GM15510 (cell line): ENCODE data around the gene JMY.

Source experiments
- POLR2A ChIP-seq: IDR thresholded peaks from 3 replicates; pipeline ENCODE4 v1.6.1; 2011; ENCODE audit warnings: borderline replicate concordance; ENCODE audit not compliant: insufficient read length; ENCODE audit errors: extremely low read depth

JMY gene

GRCh38 chr5:79227484-79228025 lies 8.4 kb upstream of the JMY start:
- TF ChIP-seq POLR2A, result no peak

- TF ChIP-seq POLR2A, result no peak
Measured at GRCh38 chr5:79229357-79230174, 6.4 kb upstream of the JMY start.

- no peak for TF ChIP-seq POLR2A
Measured at GRCh38 chr5:79235261-79235633, 684 bp upstream of the JMY start.

GRCh38 chr5:79236362-79236969 lies 535 bp downstream of the JMY start:
- TF ChIP-seq POLR2A, result no peak

GRCh38 chr5:79236970-79237739 lies 1.2 kb downstream of the JMY start:
- TF ChIP-seq POLR2A, result no peak

- no peak for TF ChIP-seq POLR2A
Measured at GRCh38 chr5:79237740-79238560, 2.0 kb downstream of the JMY start.

- TF ChIP-seq POLR2A, result no peak
Measured at GRCh38 chr5:79240561-79240960, 4.6 kb downstream of the JMY start.

GRCh38 chr5:79241535-79241979 lies 5.6 kb downstream of the JMY start:
- no peak for TF ChIP-seq POLR2A

- TF ChIP-seq POLR2A, result no peak
Measured at GRCh38 chr5:79242242-79243039, 6.5 kb downstream of the JMY start.

- TF ChIP-seq POLR2A, result no peak
Measured at GRCh38 chr5:79243224-79243623, 7.3 kb downstream of the JMY start.

GRCh38 chr5:79255786-79256557 lies 20.0 kb downstream of the JMY start:
- TF ChIP-seq POLR2A, result no peak

- TF ChIP-seq POLR2A, result no peak
Measured at GRCh38 chr5:79256563-79256962, 20.6 kb downstream of the JMY start.

GRCh38 chr5:79257314-79257713 lies 21.4 kb downstream of the JMY start:
- TF ChIP-seq POLR2A, result no peak

GRCh38 chr5:79258801-79259200 lies 22.9 kb downstream of the JMY start:
- TF ChIP-seq POLR2A, result no peak

GRCh38 chr5:79259383-79259782 lies 23.5 kb downstream of the JMY start:
- no peak for TF ChIP-seq POLR2A
